HEK293 (cell line): ENCODE measurements around the gene RNF151.

ENCODE experiments used
- EGR2 ChIP-seq: fragments of 450-650 bp; formaldehyde crosslinking; IDR thresholded peaks from 2 replicates; pipeline ENCODE4 v1.5.1; 2016; ENCODE audit warnings: low read depth, missing biosample characterization, missing genetic modification characterization
- GLI4 ChIP-seq: fragments of 450-650 bp; formaldehyde crosslinking; IDR thresholded peaks from 2 replicates; pipeline ENCODE4 v1.5.1; 2016; ENCODE audit warnings: missing biosample characterization, missing genetic modification characterization
- INSM2 ChIP-seq: fragments of 450-650 bp; formaldehyde crosslinking; IDR thresholded peaks from 2 replicates; pipeline ENCODE4 v1.5.1; 2016; ENCODE audit warnings: missing biosample characterization, missing genetic modification characterization
- KLF8 ChIP-seq: fragments of 450-650 bp; formaldehyde crosslinking; IDR thresholded peaks from 2 replicates; pipeline ENCODE4 v1.5.1; 2016; ENCODE audit warnings: missing biosample characterization, missing genetic modification characterization
- ZBTB8A ChIP-seq: fragments of 450-650 bp; formaldehyde crosslinking; IDR thresholded peaks from 2 replicates; pipeline ENCODE4 v1.5.1; 2016; ENCODE audit warnings: missing biosample characterization, missing genetic modification characterization
- ZFP37 ChIP-seq: fragments of 450-650 bp; formaldehyde crosslinking; IDR thresholded peaks from 2 replicates; pipeline ENCODE4 v1.5.1; 2016; ENCODE audit warnings: missing biosample characterization, missing genetic modification characterization
- ZNF112 ChIP-seq: fragments of 450-650 bp; formaldehyde crosslinking; IDR thresholded peaks from 2 replicates; pipeline ENCODE4 v1.5.0; 2017; ENCODE audit warnings: missing biosample characterization, missing genetic modification characterization
- ZNF146 ChIP-seq: fragments of 450-650 bp; formaldehyde crosslinking; IDR thresholded peaks from 2 replicates; pipeline ENCODE4 v1.5.1; 2016; ENCODE audit warnings: missing biosample characterization, missing genetic modification characterization
- ZNF16 ChIP-seq: fragments of 450-650 bp; formaldehyde crosslinking; IDR thresholded peaks from 2 replicates; pipeline ENCODE4 v1.5.1; 2016; ENCODE audit warnings: low read depth, missing biosample characterization, missing genetic modification characterization
- ZNF2 ChIP-seq: fragments of 450-650 bp; formaldehyde crosslinking; IDR thresholded peaks from 2 replicates; pipeline ENCODE4 v1.5.1; 2016; ENCODE audit warnings: missing biosample characterization, missing genetic modification characterization
- ZNF221 ChIP-seq: fragments of 450-650 bp; formaldehyde crosslinking; IDR thresholded peaks from 2 replicates; pipeline ENCODE4 v1.5.1; 2017; ENCODE audit warnings: missing biosample characterization, missing genetic modification characterization, borderline replicate concordance
- ZNF266 ChIP-seq: fragments of 450-650 bp; formaldehyde crosslinking; IDR thresholded peaks from 2 replicates; pipeline ENCODE4 v1.5.1; 2016; ENCODE audit warnings: missing biosample characterization, missing genetic modification characterization, low read depth
- ZNF274 ChIP-seq, 2 experiments: fragments of 200-500 bp in 1 of 2; fragments of 450-650 bp in 1 of 2; sonication (Bioruptor generic) in 1 of 2; formaldehyde crosslinking in 1 of 2; IDR thresholded peaks; 2 replicates each; pipeline versions ENCODE4 v1.5.1 to v1.6.1; 2014 to 2016; ENCODE audit warnings: borderline replicate concordance in 1 of 2, inconsistent platforms in 1 of 2, low read length in 1 of 2, missing biosample characterization in 1 of 2, missing genetic modification characterization in 1 of 2
- ZNF362 ChIP-seq: fragments of 450-650 bp; formaldehyde crosslinking; IDR thresholded peaks from 2 replicates; pipeline ENCODE4 v1.5.1; 2016; ENCODE audit warnings: missing biosample characterization, missing genetic modification characterization
- ZNF37A ChIP-seq: fragments of 450-650 bp; IDR thresholded peaks from 2 replicates; pipeline ENCODE4 v1.5.1; 2018; ENCODE audit warnings: missing biosample characterization, missing genetic modification characterization
- ZNF514 ChIP-seq: fragments of 450-650 bp; formaldehyde crosslinking; IDR thresholded peaks from 2 replicates; pipeline ENCODE4 v1.5.1; 2016; ENCODE audit warnings: missing biosample characterization, missing genetic modification characterization
- ZNF571 ChIP-seq: fragments of 450-650 bp; formaldehyde crosslinking; IDR thresholded peaks from 2 replicates; pipeline ENCODE4 v1.5.0; 2017; ENCODE audit warnings: missing biosample characterization, missing genetic modification characterization
- ZNF626 ChIP-seq: fragments of 450-650 bp; sonication (Bioruptor Pico); formaldehyde crosslinking; IDR thresholded peaks from 2 replicates; pipeline ENCODE4 v1.5.1; 2018; ENCODE audit warnings: missing biosample characterization, missing genetic modification characterization, inconsistent platforms
- ZNF776 ChIP-seq: fragments of 450-650 bp; formaldehyde crosslinking; IDR thresholded peaks from 2 replicates; pipeline ENCODE4 v1.5.0; 2017; ENCODE audit warnings: missing biosample characterization, missing genetic modification characterization, borderline replicate concordance
- TF ChIP-seq, protein P1 (sequence below): fragments of 450-650 bp; formaldehyde crosslinking; IDR thresholded peaks from 2 replicates; pipeline ENCODE4 v1.5.1; 2016; ENCODE audit warnings: missing biosample characterization, missing genetic modification characterization
- TF ChIP-seq, protein P2 (sequence below): fragments of 450-650 bp; formaldehyde crosslinking; IDR thresholded peaks from 2 replicates; pipeline ENCODE4 v1.5.1; 2016; ENCODE audit warnings: missing biosample characterization, missing genetic modification characterization
- TF ChIP-seq, protein P3 (sequence below): fragments of 450-650 bp; formaldehyde crosslinking; IDR thresholded peaks from 2 replicates; pipeline ENCODE4 v1.5.1; 2016; ENCODE audit warnings: missing biosample characterization, missing genetic modification characterization
- TF ChIP-seq, protein P4 (sequence below): fragments of 450-650 bp; formaldehyde crosslinking; IDR thresholded peaks from 2 replicates; pipeline ENCODE4 v1.5.1; 2016; ENCODE audit warnings: missing biosample characterization, missing genetic modification characterization

RNF151 gene

GRCh38 chr16:1960665-1961630 is 5.7 kb upstream of the RNF151 start (continued):
- TF ChIP-seq, protein P1, sequence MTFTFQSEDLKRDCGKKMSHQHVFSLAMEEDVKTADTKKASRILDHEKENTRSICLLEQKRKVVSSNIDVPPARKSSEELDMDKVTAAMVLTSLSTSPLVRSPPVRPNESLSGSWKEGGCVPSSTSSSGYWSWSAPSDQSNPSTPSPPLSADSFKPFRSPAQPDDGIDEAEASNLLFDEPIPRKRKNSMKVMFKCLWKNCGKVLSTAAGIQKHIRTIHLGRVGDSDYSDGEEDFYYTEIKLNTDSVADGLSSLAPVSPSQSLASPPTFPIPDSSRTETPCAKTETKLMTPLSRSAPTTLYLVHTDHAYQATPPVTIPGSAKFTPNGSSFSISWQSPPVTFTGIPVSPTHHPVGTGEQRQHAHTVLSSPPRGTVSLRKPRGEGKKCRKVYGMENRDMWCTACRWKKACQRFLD, result no peak
- TF ChIP-seq INSM2 (tag by site-specific recombination) (no peak), ZNF626 (tag by site-specific recombination) (no peak), KLF8 (peak; percentile 20; the same call in 1 of the 2 replicates), ZNF514 (tag by site-specific recombination) (no peak), ZNF112 (no peak), ZNF362 (tag by site-specific recombination) (no peak), ZFP37 (peak; percentile 94), ZNF146 (0 out of 2 replicates have a peak, but pooled peaks have one; percentile 9), ZNF266 (tag by site-specific recombination) (no peak), ZNF776 (tag by site-specific recombination) (no peak), EGR2 (tag by site-specific recombination) (no peak), ZNF274 (IDR thresholded peaks at IDR 0.05; ENCODE audit: low read length) (no peak), ZNF274 (tag by site-specific recombination; IDR thresholded peaks at IDR 0.05; ENCODE audit: borderline replicate concordance) (no peak), ZNF221 (tag by site-specific recombination) (no peak), ZBTB8A (no peak), ZNF37A (tag by site-specific recombination) (no peak), ZNF16 (tag by site-specific recombination) (no peak), ZNF2 (peak; percentile 92), GLI4 (tag by site-specific recombination) (no peak), ZNF571 (tag by site-specific recombination) (no peak)
- TF ChIP-seq, protein P2, sequence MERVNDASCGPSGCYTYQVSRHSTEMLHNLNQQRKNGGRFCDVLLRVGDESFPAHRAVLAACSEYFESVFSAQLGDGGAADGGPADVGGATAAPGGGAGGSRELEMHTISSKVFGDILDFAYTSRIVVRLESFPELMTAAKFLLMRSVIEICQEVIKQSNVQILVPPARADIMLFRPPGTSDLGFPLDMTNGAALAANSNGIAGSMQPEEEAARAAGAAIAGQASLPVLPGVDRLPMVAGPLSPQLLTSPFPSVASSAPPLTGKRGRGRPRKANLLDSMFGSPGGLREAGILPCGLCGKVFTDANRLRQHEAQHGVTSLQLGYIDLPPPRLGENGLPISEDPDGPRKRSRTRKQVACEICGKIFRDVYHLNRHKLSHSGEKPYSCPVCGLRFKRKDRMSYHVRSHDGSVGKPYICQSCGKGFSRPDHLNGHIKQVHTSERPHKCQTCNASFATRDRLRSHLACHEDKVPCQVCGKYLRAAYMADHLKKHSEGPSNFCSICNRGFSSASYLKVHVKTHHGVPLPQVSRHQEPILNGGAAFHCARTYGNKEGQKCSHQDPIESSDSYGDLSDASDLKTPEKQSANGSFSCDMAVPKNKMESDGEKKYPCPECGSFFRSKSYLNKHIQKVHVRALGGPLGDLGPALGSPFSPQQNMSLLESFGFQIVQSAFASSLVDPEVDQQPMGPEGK (tag by site-specific recombination), result no peak
- TF ChIP-seq, protein P3, sequence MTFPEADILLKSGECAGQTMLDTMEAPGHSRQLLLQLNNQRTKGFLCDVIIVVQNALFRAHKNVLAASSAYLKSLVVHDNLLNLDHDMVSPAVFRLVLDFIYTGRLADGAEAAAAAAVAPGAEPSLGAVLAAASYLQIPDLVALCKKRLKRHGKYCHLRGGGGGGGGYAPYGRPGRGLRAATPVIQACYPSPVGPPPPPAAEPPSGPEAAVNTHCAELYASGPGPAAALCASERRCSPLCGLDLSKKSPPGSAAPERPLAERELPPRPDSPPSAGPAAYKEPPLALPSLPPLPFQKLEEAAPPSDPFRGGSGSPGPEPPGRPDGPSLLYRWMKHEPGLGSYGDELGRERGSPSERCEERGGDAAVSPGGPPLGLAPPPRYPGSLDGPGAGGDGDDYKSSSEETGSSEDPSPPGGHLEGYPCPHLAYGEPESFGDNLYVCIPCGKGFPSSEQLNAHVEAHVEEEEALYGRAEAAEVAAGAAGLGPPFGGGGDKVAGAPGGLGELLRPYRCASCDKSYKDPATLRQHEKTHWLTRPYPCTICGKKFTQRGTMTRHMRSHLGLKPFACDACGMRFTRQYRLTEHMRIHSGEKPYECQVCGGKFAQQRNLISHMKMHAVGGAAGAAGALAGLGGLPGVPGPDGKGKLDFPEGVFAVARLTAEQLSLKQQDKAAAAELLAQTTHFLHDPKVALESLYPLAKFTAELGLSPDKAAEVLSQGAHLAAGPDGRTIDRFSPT (tag by site-specific recombination), result peak; percentile 86
- TF ChIP-seq, protein P4, sequence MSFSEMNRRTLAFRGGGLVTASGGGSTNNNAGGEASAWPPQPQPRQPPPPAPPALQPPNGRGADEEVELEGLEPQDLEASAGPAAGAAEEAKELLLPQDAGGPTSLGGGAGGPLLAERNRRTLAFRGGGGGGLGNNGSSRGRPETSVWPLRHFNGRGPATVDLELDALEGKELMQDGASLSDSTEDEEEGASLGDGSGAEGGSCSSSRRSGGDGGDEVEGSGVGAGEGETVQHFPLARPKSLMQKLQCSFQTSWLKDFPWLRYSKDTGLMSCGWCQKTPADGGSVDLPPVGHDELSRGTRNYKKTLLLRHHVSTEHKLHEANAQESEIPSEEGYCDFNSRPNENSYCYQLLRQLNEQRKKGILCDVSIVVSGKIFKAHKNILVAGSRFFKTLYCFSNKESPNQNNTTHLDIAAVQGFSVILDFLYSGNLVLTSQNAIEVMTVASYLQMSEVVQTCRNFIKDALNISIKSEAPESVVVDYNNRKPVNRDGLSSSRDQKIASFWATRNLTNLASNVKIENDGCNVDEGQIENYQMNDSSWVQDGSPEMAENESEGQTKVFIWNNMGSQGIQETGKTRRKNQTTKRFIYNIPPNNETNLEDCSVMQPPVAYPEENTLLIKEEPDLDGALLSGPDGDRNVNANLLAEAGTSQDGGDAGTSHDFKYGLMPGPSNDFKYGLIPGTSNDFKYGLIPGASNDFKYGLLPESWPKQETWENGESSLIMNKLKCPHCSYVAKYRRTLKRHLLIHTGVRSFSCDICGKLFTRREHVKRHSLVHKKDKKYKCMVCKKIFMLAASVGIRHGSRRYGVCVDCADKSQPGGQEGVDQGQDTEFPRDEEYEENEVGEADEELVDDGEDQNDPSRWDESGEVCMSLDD (tag by site-specific recombination), result no peak
